H1 (cell line): ENCODE data around the gene KCTD21. TPM values are rescaled to one million over a fixed set of nuclear protein-coding genes. Genes with fewer than 3 reads are reported as not detected.

Source experiments
- POLR2AphosphoS5 ChIP-seq: IDR thresholded peaks from 2 replicates; pipeline ENCODE4 v1.6.1; 2011; ENCODE audit warnings: low read depth, low read length
- polyA plus RNA-seq, 7 experiments: library from polyadenylated mRNA; depleted of rRNA in 3 of 7; stranded (reverse) in 5 of 7; unstranded in 2 of 7; fragments of >200 nt in 5 of 7; fragments of 200-250 nt in 2 of 7; gene quantifications; 1 replicate in 5 of 7; 2 replicates in 1 of 7; 4 replicates in 1 of 7; pipeline versions ENCODE4 v1.2.1 to v1.2.3, GENCODE V29; 2011 to 2013; ENCODE audit warnings: missing spikeins in 2 of 7, mixed read lengths in 2 of 7
- total RNA-seq: library from RNA; stranded (reverse); fragmentation: NEBNext Ultra II Directional; extraction: Animal tissue kit (Norgen Biotek cat#: 25700); gene quantifications from 2 replicates; pipeline ENCODE4 v1.2.1, GENCODE V29; 2021

Gene KCTD21
- total and polyA plus RNA-seq, 2 of the 8 experiments (the other 6 are each of a cell fraction or from before 2014, with no cell fraction given) = 3.2 to 4.1 TPM

DNA sequence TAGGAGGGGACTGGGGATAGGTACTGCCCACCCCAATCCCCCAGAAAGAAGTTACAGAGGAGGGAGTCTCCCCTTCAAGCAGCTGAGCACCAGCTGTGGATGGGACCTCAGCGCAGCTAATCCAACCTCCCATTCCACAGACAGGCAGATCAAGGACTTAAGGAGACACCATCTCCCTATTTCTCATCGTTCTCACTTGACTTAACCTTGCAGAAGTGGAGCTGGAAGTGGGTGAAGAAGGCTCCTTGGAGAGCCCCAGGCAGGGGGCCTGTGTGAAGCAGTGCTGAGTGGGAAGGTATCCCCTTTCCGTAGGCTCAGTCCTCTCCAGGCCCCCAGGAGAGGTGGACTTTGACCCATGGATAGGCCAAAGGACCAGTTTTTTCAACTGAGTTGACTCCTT is 27.6 kb upstream of the KCTD21 start (continued):
- TF ChIP-seq POLR2AphosphoS5 = no peak
